PC-3 (cell line): ENCODE measurements around the gene C19orf81. TPM values are rescaled to one million over a fixed set of nuclear protein-coding genes. Genes with fewer than 3 reads are reported as not detected.

ENCODE experiments used
- ATAC-seq: fragments of 200-7000 bp; cut with Tn5 transposase; 2 replicates; pipeline ENCODE4 v1.9.1; 2020; ENCODE audit warnings: mild to moderate bottlenecking, moderate library complexity
- BruUV-seq: library from RNA; stranded (reverse); fragments of 400-500 nt; replicated peaks from 2 replicates; lab custom pipeline; 2021; lab: Mats Ljungman, UMichigan
- CTCF ChIA-PET: fragments of 300-600 bp; sonication (Branson Sonifier 250); formaldehyde crosslinking; loops from one replicate; lab custom pipeline; 2022; ENCODE audit warnings: antibody characterized with exemption; lab: Charles Lee
- POLR2A ChIA-PET: fragments of 300-600 bp; sonication (Branson Sonifier 250); formaldehyde crosslinking; loops from one replicate; lab custom pipeline; 2022; ENCODE audit warnings: antibody characterized with exemption; ENCODE audit not compliant: unreplicated experiment; lab: Charles Lee
- DNase-seq: peaks from one replicate; pipeline ENCODE4 v3.0.0-alpha.2; 2015
- H2AFZ ChIP-seq: fragments of 300-600 bp; sonication (generic); 2 replicates; pipeline ENCODE4 v1.6.0; 2016; ENCODE audit warnings: antibody characterized with exemption, low read length
- H3F3A ChIP-seq: fragments of 300-600 bp; sonication (generic); one replicate; pipeline ENCODE4 v1.6.0; 2017; ENCODE audit warnings: antibody characterized with exemption, low read length, control low read depth, mild to moderate bottlenecking; ENCODE audit not compliant: unreplicated experiment
- H3K27ac ChIP-seq: fragments of 300-600 bp; sonication (generic); 2 replicates; pipeline ENCODE4 v1.5.1; 2016; ENCODE audit warnings: mild to moderate bottlenecking, low read length
- H3K27me3 ChIP-seq: fragments of 300-600 bp; sonication (generic); 2 replicates; pipeline ENCODE4 v1.6.1; 2016; ENCODE audit warnings: low read length, mixed read lengths
- H3K36me3 ChIP-seq: fragments of 300-600 bp; sonication (generic); 2 replicates; pipeline ENCODE4 v1.6.1; 2016; ENCODE audit warnings: low read depth, mixed run types, low read length, mixed read lengths
- H3K4me1 ChIP-seq: fragments of 300-600 bp; sonication (generic); 2 replicates; pipeline ENCODE4 v1.5.1; 2016; ENCODE audit warnings: low read length; ENCODE audit not compliant: insufficient read depth
- H3K4me2 ChIP-seq: fragments of 300-600 bp; sonication (generic); 2 replicates; pipeline ENCODE4 v1.6.0; 2016; ENCODE audit warnings: low read length
- H3K4me3 ChIP-seq: fragments of 300-600 bp; sonication (generic); 2 replicates; pipeline ENCODE4 v1.5.1; 2016; ENCODE audit warnings: mild to moderate bottlenecking, low read length, mixed read lengths
- H3K79me2 ChIP-seq: fragments of 300-600 bp; sonication (generic); 2 replicates; pipeline ENCODE4 v1.6.1; 2017; ENCODE audit warnings: low read length, mixed read lengths
- H3K9ac ChIP-seq: fragments of 300-600 bp; sonication (generic); 2 replicates; pipeline ENCODE4 v1.6.0; 2016; ENCODE audit warnings: mild to moderate bottlenecking, low read length
- H3K9me2 ChIP-seq: fragments of 300-600 bp; sonication (generic); replicated peaks from 2 replicates; pipeline ENCODE4 v1.6.1; 2016; ENCODE audit warnings: mixed run types, low read length, mixed read lengths
- H3K9me3 ChIP-seq: fragments of 300-600 bp; sonication (generic); 2 replicates; pipeline ENCODE4 v1.6.1; 2016; ENCODE audit warnings: low read length, mixed read lengths
- H4K20me1 ChIP-seq: fragments of 300-600 bp; sonication (generic); 2 replicates; pipeline ENCODE4 v1.6.1; 2016; ENCODE audit warnings: low read length, mixed read lengths
- EZH2 ChIP-seq: fragments of 300-600 bp; sonication (generic); IDR thresholded peaks from one replicate; pipeline ENCODE4 v1.6.1; 2017; ENCODE audit warnings: antibody characterized with exemption, mild to moderate bottlenecking, low read length; ENCODE audit not compliant: unreplicated experiment
- EZH2phosphoT487 ChIP-seq: fragments of 300-600 bp; sonication (generic); IDR thresholded peaks from 2 replicates; pipeline ENCODE4 v1.6.1; 2018; ENCODE audit warnings: mild to moderate bottlenecking, antibody characterized with exemption, low read length, borderline replicate concordance
- intact Hi-C: fragments of 100-400 bp; cut with micrococcal nuclease; formaldehyde crosslinking; loops from 2 replicates; pipeline ENCODE4 v1.9.0; 2023
- total RNA-seq: library from RNA; depleted of rRNA; stranded (reverse); fragments of >200 nt; gene quantifications from 2 replicates; pipeline ENCODE4 v1.2.3, GENCODE V29; 2014
- TF ChIP-seq, protein P1 (sequence below): fragments of 300-600 bp; sonication (generic); conservative IDR thresholded peaks from 2 replicates; pipeline ENCODE4 v1.5.1; 2017; ENCODE audit warnings: antibody characterized with exemption, low read depth, mild to moderate bottlenecking, low read length

C19orf81 gene
- total RNA-seq, 1 experiment from 2014 or later = 5.7 TPM

DNA sequence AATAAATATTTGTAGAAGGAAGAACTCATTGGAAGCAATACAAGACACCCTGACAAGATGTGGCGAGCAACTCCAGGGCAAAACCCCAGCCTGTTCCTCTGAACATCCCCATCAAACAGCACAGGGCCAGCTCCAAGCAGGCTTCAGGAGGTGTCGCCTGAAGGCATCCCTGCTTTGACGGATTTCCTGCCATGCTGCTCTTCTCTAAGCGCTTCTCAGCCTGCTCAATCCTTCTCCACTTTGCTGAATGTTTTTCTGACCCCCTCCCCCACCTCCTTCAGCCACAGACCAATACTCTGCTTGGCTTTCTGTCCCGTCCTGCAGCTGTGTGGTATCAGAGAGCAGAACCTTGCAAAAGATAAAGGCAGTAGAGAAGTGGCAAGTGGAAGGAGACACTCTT, 28.4 kb downstream of the C19orf81 start:
- no TSS peak for BruUV-seq
- ATAC-seq = no peak
- H3K9me3 ChIP-seq = no peaks in the 10 kb centered on the region
- no peaks in the 10 kb centered on the region for H4K20me1 ChIP-seq
- H3K27me3 ChIP-seq = peaks cover 32% of the 10 kb centered on the region
- H3K4me2 ChIP-seq = no peak overlapping the region
- TF ChIP-seq EZH2 (no peak), EZH2phosphoT487 (no peak)
- TF ChIP-seq, protein P1, sequence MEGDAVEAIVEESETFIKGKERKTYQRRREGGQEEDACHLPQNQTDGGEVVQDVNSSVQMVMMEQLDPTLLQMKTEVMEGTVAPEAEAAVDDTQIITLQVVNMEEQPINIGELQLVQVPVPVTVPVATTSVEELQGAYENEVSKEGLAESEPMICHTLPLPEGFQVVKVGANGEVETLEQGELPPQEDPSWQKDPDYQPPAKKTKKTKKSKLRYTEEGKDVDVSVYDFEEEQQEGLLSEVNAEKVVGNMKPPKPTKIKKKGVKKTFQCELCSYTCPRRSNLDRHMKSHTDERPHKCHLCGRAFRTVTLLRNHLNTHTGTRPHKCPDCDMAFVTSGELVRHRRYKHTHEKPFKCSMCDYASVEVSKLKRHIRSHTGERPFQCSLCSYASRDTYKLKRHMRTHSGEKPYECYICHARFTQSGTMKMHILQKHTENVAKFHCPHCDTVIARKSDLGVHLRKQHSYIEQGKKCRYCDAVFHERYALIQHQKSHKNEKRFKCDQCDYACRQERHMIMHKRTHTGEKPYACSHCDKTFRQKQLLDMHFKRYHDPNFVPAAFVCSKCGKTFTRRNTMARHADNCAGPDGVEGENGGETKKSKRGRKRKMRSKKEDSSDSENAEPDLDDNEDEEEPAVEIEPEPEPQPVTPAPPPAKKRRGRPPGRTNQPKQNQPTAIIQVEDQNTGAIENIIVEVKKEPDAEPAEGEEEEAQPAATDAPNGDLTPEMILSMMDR = no peak
- no peak overlapping the region for H3K9ac ChIP-seq
- H3K4me1 ChIP-seq = no peaks in the 10 kb centered on the region
- DNase-seq = no peak
- intact Hi-C loops = no loop called here
- H3K9me2 ChIP-seq = no peaks in the 10 kb centered on the region
- no peak overlapping the region for H2AFZ ChIP-seq
- no peak overlapping the region for H3K27ac ChIP-seq
- no peaks in the 10 kb centered on the region for H3F3A ChIP-seq
- no peak overlapping the region for H3K4me3 ChIP-seq
- H3K79me2 ChIP-seq = no peaks in the 10 kb centered on the region
- ChIA-PET CTCF (no interaction called here), POLR2A (no interaction called here)
- H3K36me3 ChIP-seq = no peaks in the 10 kb centered on the region

DNA sequence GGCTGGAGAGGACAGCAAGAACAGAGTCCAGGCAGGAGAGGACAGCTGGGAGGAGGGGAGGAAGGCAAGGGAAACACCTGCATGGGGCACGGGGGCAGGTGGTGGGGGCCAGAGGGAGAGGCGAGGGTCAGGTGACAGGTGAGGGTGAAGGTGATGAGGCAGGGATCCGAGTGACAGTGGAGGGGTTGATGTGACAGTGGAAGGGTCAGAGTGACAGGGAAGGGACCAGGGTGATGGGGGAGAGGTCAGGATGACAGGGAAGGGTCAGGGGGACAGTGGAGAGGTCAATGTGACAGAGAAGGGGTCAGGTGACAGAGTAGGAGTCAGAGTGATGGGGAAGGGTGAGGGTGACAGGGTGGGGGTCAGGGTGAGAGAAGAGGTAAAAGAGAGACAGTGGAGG, 29.1 kb downstream of the C19orf81 start:
- Histone ChIP-seq H3F3A (no peaks in the 10 kb centered on the region), H3K4me1 (no peaks in the 10 kb centered on the region), H3K9me2 (no peaks in the 10 kb centered on the region), H3K9me3 (no peaks in the 10 kb centered on the region), H4K20me1 (no peaks in the 10 kb centered on the region), H3K4me3 (no peak overlapping the region), H3K4me2 (no peak overlapping the region), H3K36me3 (no peaks in the 10 kb centered on the region), H2AFZ (no peak overlapping the region), H3K27me3 (peaks cover 25% of the 10 kb centered on the region), H3K27ac (no peak overlapping the region), H3K79me2 (no peaks in the 10 kb centered on the region), H3K9ac (no peak overlapping the region)
- POLR2A ChIA-PET = no interaction called here
- BruUV-seq = no TSS peak
- CTCF ChIA-PET = no interaction called here
- ATAC-seq (no peak), DNase-seq (no peak)
- intact Hi-C loops = no loop called here
- TF ChIP-seq, protein P1 = no peak
- no peak for TF ChIP-seq EZH2
- TF ChIP-seq EZH2phosphoT487 = no peak

DNA sequence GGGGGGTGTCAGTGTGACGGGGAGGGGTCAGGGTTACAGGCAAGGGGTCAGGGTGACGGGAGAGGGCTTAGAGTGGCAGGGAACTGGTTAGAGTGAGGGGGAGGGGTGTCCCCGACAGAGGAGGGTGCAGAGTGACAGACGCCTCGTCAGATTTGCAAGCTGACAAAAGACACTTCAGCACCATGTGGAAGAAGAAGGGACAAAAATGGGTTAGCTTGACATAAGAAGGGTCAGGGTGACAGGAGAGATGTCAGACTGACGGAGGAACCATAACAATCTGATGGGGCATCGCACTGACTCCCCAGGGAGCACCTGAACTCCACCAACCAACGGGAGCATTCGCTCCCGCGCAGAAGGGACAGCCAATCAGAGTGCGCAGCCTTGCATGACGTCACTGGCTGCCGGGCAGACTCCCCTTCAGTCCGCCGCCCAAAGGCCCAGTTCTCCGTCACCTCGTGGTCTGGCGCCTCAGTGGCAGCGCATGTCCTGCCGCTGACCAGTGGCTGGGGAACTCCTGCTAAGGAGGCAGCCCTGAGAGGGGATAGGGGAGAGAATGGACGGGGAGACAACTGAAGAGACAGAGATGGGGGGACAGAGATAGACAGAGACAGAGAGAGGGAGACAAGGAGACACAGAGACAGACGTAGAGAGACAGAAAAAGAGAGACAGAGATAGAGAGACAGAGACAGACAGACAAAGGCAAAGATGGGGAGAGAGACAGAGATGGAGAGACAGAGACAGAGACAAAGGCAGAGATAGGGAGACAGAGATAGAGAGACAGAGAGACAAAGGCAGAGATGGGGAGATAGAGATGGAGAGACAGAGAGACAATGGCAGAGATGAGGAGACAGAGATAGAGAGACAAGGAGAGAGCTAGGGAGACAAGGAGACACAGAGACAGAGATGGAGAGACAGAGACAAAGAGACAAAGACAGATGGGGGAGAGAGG, 30.2 kb downstream of the C19orf81 start:
- Histone ChIP-seq H3K4me2 (no peak overlapping the region), H3K36me3 (no peaks in the 10 kb centered on the region), H3K27ac (no peak overlapping the region), H3K9ac (no peak overlapping the region), H3K79me2 (no peaks in the 10 kb centered on the region), H3K4me3 (no peak overlapping the region), H3K4me1 (no peaks in the 10 kb centered on the region), H3K27me3 (peaks cover 30% of the 10 kb centered on the region), H3F3A (no peaks in the 10 kb centered on the region), H3K9me3 (no peaks in the 10 kb centered on the region), H4K20me1 (no peaks in the 10 kb centered on the region), H2AFZ (no peak overlapping the region), H3K9me2 (no peaks in the 10 kb centered on the region)
- POLR2A ChIA-PET = no interaction called here
- CTCF ChIA-PET = no interaction called here
- DNase-seq (peak; percentile 88), ATAC-seq (peak; percentile 96)
- intact Hi-C loops = no loop called here
- no TSS peak for BruUV-seq
- TF ChIP-seq EZH2phosphoT487 (no peak), EZH2 (no peak)
- TF ChIP-seq, protein P1 = no peak
